Measurements from ENCODE around the gene TRIM17. TPM values are rescaled to one million over a fixed set of nuclear protein-coding genes. Genes with fewer than 3 reads are reported as not detected.

TRIM17 gene
- total RNA-seq, 2 experiments from 2014 or later, result 0.73 to 0.96 TPM

- H3K9me3 ChIP-seq (ENCODE audit: control insufficient read depth in 1 of 2, insufficient read depth in 1 of 2, low read length in 2 of 2), result no peaks in the 10 kb centered on the region
- peaks cover 35% of the 10 kb centered on the region for H3K4me1 Mint-ChIP-seq (ENCODE audit: low read depth)
- no peak overlapping the region for H3K27ac Mint-ChIP-seq
- POLR2A ChIA-PET, result no interaction called here
- intact Hi-C loops (cut with DNase I, micrococcal nuclease), result no loop called here
- H3K27me3 Mint-ChIP-seq, result peaks cover 9% of the 10 kb centered on the region
- H3K9me3 Mint-ChIP-seq, result no peaks in the 10 kb centered on the region
- ATAC-seq (ENCODE audit: poor library complexity) (no peak), DNase-seq (no peak)
- H3K27ac ChIP-seq (ENCODE audit: low read depth in 1 of 2, low read length in 2 of 2), result no peak overlapping the region
- no peaks in the 10 kb centered on the region for H3K36me3 ChIP-seq (ENCODE audit: insufficient read depth, low read length)
- no peak overlapping the region for H3K4me3 ChIP-seq (ENCODE audit: low read length)
- TF ChIP-seq, protein P1, sequence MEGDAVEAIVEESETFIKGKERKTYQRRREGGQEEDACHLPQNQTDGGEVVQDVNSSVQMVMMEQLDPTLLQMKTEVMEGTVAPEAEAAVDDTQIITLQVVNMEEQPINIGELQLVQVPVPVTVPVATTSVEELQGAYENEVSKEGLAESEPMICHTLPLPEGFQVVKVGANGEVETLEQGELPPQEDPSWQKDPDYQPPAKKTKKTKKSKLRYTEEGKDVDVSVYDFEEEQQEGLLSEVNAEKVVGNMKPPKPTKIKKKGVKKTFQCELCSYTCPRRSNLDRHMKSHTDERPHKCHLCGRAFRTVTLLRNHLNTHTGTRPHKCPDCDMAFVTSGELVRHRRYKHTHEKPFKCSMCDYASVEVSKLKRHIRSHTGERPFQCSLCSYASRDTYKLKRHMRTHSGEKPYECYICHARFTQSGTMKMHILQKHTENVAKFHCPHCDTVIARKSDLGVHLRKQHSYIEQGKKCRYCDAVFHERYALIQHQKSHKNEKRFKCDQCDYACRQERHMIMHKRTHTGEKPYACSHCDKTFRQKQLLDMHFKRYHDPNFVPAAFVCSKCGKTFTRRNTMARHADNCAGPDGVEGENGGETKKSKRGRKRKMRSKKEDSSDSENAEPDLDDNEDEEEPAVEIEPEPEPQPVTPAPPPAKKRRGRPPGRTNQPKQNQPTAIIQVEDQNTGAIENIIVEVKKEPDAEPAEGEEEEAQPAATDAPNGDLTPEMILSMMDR (IDR thresholded peaks at IDR 0.05), result no peak
- CTCF ChIA-PET, result no interaction called here
- H3K4me1 ChIP-seq (ENCODE audit: insufficient read depth, low read length), result peaks cover 14% of the 10 kb centered on the region
- H3K27me3 ChIP-seq (ENCODE audit: control insufficient read depth in 1 of 2, insufficient read depth in 2 of 2, low read length in 2 of 2), result no peaks in the 10 kb centered on the region
- peaks cover 13% of the 10 kb centered on the region for H3K36me3 Mint-ChIP-seq (ENCODE audit: low read depth)
- H3K4me3 Mint-ChIP-seq, result no peak overlapping the region
Observed at GRCh38 chr1:228453022-228453560, 36.4 kb upstream of the TRIM17 start.

DNA sequence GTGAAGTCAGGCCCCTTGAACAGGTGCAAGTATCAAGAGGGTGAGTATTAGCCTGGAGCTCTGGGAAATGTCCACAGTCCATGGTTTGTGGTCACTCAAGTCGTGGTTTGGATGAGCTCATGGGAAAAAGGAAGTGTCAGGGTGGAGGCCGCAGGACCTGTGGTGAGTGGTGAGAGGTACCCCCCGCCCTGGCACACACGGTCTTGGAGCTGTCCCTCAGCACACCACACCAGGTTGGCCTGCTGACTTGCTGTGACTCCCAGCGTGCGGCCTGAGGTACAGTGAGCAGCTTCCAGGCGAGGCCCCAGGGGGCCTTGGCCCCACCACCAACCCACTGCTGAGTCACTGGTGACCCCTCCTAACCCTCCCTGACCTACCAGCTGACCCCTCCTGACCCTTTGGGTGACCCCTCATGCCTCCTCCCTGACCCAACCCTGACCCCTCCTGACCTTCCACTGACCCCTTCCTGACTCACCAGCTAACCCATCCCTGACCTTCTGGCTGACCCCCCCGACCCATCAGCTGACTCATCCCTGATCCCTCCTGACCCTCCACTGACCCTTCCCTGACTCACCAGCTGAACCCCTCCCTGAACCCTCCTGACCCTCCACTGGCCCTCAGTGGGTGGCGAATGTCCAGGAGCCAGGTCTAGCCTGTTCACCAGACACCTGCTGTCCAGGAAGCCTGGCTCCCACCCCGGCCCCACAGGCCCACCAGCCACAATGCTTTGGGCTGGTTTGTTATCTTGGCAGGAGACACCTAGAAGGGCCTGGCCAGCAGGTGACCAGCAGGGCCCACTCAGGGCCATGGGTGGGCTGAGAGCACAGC is 35.7 kb upstream of the TRIM17 start:
- Histone ChIP-seq H3K27me3 (ENCODE audit: control insufficient read depth in 1 of 2, insufficient read depth in 2 of 2, low read length in 2 of 2) (no peaks in the 10 kb centered on the region), H3K4me3 (ENCODE audit: low read length) (no peak overlapping the region), H3K4me1 (ENCODE audit: insufficient read depth, low read length) (peaks cover 8% of the 10 kb centered on the region), H3K9me3 (ENCODE audit: control insufficient read depth in 1 of 2, insufficient read depth in 1 of 2, low read length in 2 of 2) (no peaks in the 10 kb centered on the region), H3K27ac (ENCODE audit: low read depth in 1 of 2, low read length in 2 of 2) (no peak overlapping the region), H3K36me3 (ENCODE audit: insufficient read depth, low read length) (no peaks in the 10 kb centered on the region)
- H3K27me3 Mint-ChIP-seq, result peaks cover 15% of the 10 kb centered on the region
- intact Hi-C loops (cut with DNase I, micrococcal nuclease), result no loop called here
- no peak overlapping the region for H3K27ac Mint-ChIP-seq
- POLR2A ChIA-PET, result no interaction called here
- H3K9me3 Mint-ChIP-seq, result no peaks in the 10 kb centered on the region
- TF ChIP-seq, protein P1 (IDR thresholded peaks at IDR 0.05), result no peak
- ATAC-seq (ENCODE audit: poor library complexity), result no peak
- H3K4me1 Mint-ChIP-seq (ENCODE audit: low read depth), result peaks cover 28% of the 10 kb centered on the region
- CTCF ChIA-PET, result no interaction called here
- peak in 2 of 14 experiments; percentile 38 to 48 for DNase-seq
- H3K36me3 Mint-ChIP-seq (ENCODE audit: low read depth), result peaks cover 6% of the 10 kb centered on the region
- no peak overlapping the region for H3K4me3 Mint-ChIP-seq

GRCh38 chr1:228450200-228450599 is 33.5 kb upstream of the TRIM17 start:
- DNase-seq, result no peak
- H3K9me3 ChIP-seq (ENCODE audit: control insufficient read depth in 1 of 2, insufficient read depth in 1 of 2, low read length in 2 of 2), result peaks cover 0 to 4% of the 10 kb centered on the region in 2 experiments
- ChIA-PET CTCF (no interaction called here), POLR2A (no interaction called here)
- ATAC-seq (ENCODE audit: poor library complexity), result no peak
- intact Hi-C loops (cut with DNase I, micrococcal nuclease), result no loop called here
- peaks cover 13% of the 10 kb centered on the region for H3K4me1 ChIP-seq (ENCODE audit: insufficient read depth, low read length)
- Mint-ChIP-seq H3K36me3 (ENCODE audit: low read depth) (peaks cover 6% of the 10 kb centered on the region), H3K27ac (no peak overlapping the region), H3K4me3 (no peak overlapping the region), H3K27me3 (peaks cover 35% of the 10 kb centered on the region), H3K4me1 (ENCODE audit: low read depth) (peaks cover 17% of the 10 kb centered on the region), H3K9me3 (no peaks in the 10 kb centered on the region)
- H3K4me3 ChIP-seq (ENCODE audit: low read length), result no peak overlapping the region
- TF ChIP-seq, protein P1 (IDR thresholded peaks at IDR 0.05), result no peak
- H3K36me3 ChIP-seq (ENCODE audit: insufficient read depth, low read length), result no peaks in the 10 kb centered on the region
- H3K27me3 ChIP-seq (ENCODE audit: control insufficient read depth in 1 of 2, insufficient read depth in 2 of 2, low read length in 2 of 2), result peaks cover 11 to 15% of the 10 kb centered on the region in 2 experiments
- H3K27ac ChIP-seq (ENCODE audit: low read depth in 1 of 2, low read length in 2 of 2), result no peak overlapping the region

Data from CD4-positive, alpha-beta T cell (primary cell).